Caco-2 (cell line): ENCODE data around the gene SORBS2. TPM values are rescaled to one million over a fixed set of nuclear protein-coding genes. Genes with fewer than 3 reads are reported as not detected.

Experiments used
- BruUV-seq: library from RNA; stranded (reverse); fragments of 400-500 nt; replicated peaks from 2 replicates; lab custom pipeline; 2021; lab: Mats Ljungman, UMichigan
- CTCF ChIA-PET: fragments of 300-600 bp; sonication (Branson Sonifier 250); formaldehyde crosslinking; loops from one replicate; lab custom pipeline; 2022; ENCODE audit warnings: antibody characterized with exemption; lab: Charles Lee
- POLR2A ChIA-PET: fragments of 300-600 bp; sonication (Branson Sonifier 250); formaldehyde crosslinking; loops from one replicate; lab custom pipeline; 2022; ENCODE audit warnings: antibody characterized with exemption; lab: Charles Lee
- DNase-seq, 2 experiments: peaks; one replicate each; pipeline versions ENCODE4 v3.0.0 to v3.0.0-alpha.2; 2020 to 2022
- H3K27me3 ChIP-seq: replicated peaks from 2 replicates; pipeline ENCODE4 v1.6.0; 2011; ENCODE audit warnings: low read length; ENCODE audit not compliant: control insufficient read depth, insufficient read depth
- H3K36me3 ChIP-seq: 2 replicates; pipeline ENCODE4 v1.5.1; 2011; ENCODE audit warnings: low read length; ENCODE audit not compliant: control insufficient read depth, insufficient read depth
- H3K4me1 ChIP-seq: fragments of 250-450 bp; sonication (Bioruptor Pico); 2 replicates; pipeline ENCODE4 v1.5.1; 2020; ENCODE audit warnings: mild to moderate bottlenecking
- H3K4me3 ChIP-seq: 2 replicates; pipeline ENCODE4 v1.5.1; 2011; ENCODE audit warnings: low read depth, mild to moderate bottlenecking, control low read depth, low read length
- H3K9me3 ChIP-seq: fragments of 250-450 bp; sonication (Bioruptor Pico); 2 replicates; pipeline ENCODE4 v1.5.1; 2020; ENCODE audit warnings: mild to moderate bottlenecking, moderate library complexity
- H3K27ac Mint-ChIP-seq: one replicate; pipeline ENCODE4 v1.8.0; 2022; ENCODE audit warnings: mixed read lengths; ENCODE audit not compliant: unreplicated experiment
- H3K27me3 Mint-ChIP-seq: one replicate; pipeline ENCODE4 v1.8.0; 2022; ENCODE audit warnings: mixed read lengths; ENCODE audit not compliant: insufficient read depth, unreplicated experiment
- H3K36me3 Mint-ChIP-seq: one replicate; pipeline ENCODE4 v1.8.0; 2022; ENCODE audit warnings: mild to moderate bottlenecking, mixed read lengths; ENCODE audit not compliant: insufficient read depth, unreplicated experiment
- H3K4me1 Mint-ChIP-seq: one replicate; pipeline ENCODE4 v1.8.0; 2022; ENCODE audit warnings: low read depth, mixed read lengths; ENCODE audit not compliant: unreplicated experiment
- H3K4me3 Mint-ChIP-seq: one replicate; pipeline ENCODE4 v1.8.0; 2022; ENCODE audit warnings: mild to moderate bottlenecking, moderate library complexity, mixed read lengths; ENCODE audit not compliant: unreplicated experiment
- H3K9me3 Mint-ChIP-seq: one replicate; pipeline ENCODE4 v1.8.0; 2022; ENCODE audit warnings: mixed read lengths; ENCODE audit not compliant: unreplicated experiment
- CTCF ChIP-seq, 2 experiments: fragments of 200-600 bp in 1 of 2; IDR thresholded peaks; 1 replicate in 1 of 2; 2 replicates in 1 of 2; pipeline versions ENCODE4 v1.5.1 to v1.8.0; 2011 to 2022; ENCODE audit warnings: antibody characterized with exemption in 1 of 2, control low read depth in 1 of 2, inconsistent platforms in 1 of 2, low read depth in 1 of 2, low read length in 1 of 2, mild to moderate bottlenecking in 1 of 2, moderate library complexity in 1 of 2; ENCODE audit not compliant: insufficient read depth in 1 of 2, severe bottlenecking in 1 of 2, unreplicated experiment in 1 of 2
- intact Hi-C: fragments of 100-400 bp; cut with micrococcal nuclease; formaldehyde crosslinking; loops from one replicate; pipeline ENCODE4 v1.10.0; 2022; ENCODE audit not compliant: unreplicated experiment
- total RNA-seq: library from RNA; stranded (reverse); gene quantifications from 2 replicates; pipeline ENCODE4 v1.2.3, GENCODE V29; 2022

Gene SORBS2
- total RNA-seq, 1 experiment from 2014 or later, result 47.7 TPM

GRCh38 chr4:185819144-185819543 is 7.2 kb upstream of the SORBS2 start:
- Histone ChIP-seq H3K4me3 (no peak overlapping the region), H3K9me3 (no peaks in the 10 kb centered on the region), H3K4me1 (peaks cover 6% of the 10 kb centered on the region; the same call in 1 of the 2 replicates), H3K36me3 (no peaks in the 10 kb centered on the region), H3K27me3 (no peaks in the 10 kb centered on the region)
- H3K4me3 Mint-ChIP-seq, result no peak overlapping the region
- BruUV-seq, result no TSS peak
- ChIA-PET POLR2A (no interaction called here), CTCF (no interaction called here)
- H3K27ac Mint-ChIP-seq, result no peak overlapping the region
- no peak for TF ChIP-seq CTCF (IDR thresholded peaks at IDR 0.05; ENCODE audit: insufficient read depth in 1 of 2, low read depth in 1 of 2, low read length in 1 of 2, severe bottlenecking in 1 of 2, unreplicated experiment in 1 of 2)
- intact Hi-C loops, result no loop called here
- no peaks in the 10 kb centered on the region for H3K9me3 Mint-ChIP-seq
- no peaks in the 10 kb centered on the region for H3K27me3 Mint-ChIP-seq
- no peaks in the 10 kb centered on the region for H3K4me1 Mint-ChIP-seq
- no peak for DNase-seq
- peaks cover 4% of the 10 kb centered on the region for H3K36me3 Mint-ChIP-seq

- CTCF ChIA-PET, result interaction anchor here (0.5 kb wide), 1 partner anchor 60 kb away, joined by 3 read pairs; no protein-coding TSS in a partner anchor
- POLR2A ChIA-PET, result no interaction called here
- no peak overlapping the region for H3K4me3 Mint-ChIP-seq
- Histone ChIP-seq H3K27me3 (no peaks in the 10 kb centered on the region), H3K36me3 (no peaks in the 10 kb centered on the region), H3K9me3 (no peaks in the 10 kb centered on the region), H3K4me3 (no peak overlapping the region), H3K4me1 (peaks cover 16% of the 10 kb centered on the region)
- TF ChIP-seq CTCF (IDR thresholded peaks at IDR 0.05; ENCODE audit: insufficient read depth in 1 of 2, low read depth in 1 of 2, low read length in 1 of 2, severe bottlenecking in 1 of 2, unreplicated experiment in 1 of 2), result no peak
- BruUV-seq, result no TSS peak
- no peaks in the 10 kb centered on the region for H3K27me3 Mint-ChIP-seq
- H3K27ac Mint-ChIP-seq, result no peak overlapping the region
- H3K36me3 Mint-ChIP-seq, result peaks cover 4% of the 10 kb centered on the region
- DNase-seq, result no peak
- H3K9me3 Mint-ChIP-seq, result no peaks in the 10 kb centered on the region
- H3K4me1 Mint-ChIP-seq, result peaks cover 11% of the 10 kb centered on the region
- intact Hi-C loops, result no loop called here
Observed at GRCh38 chr4:185817403-185817818, 5.4 kb upstream of the SORBS2 start.

- H3K4me1 ChIP-seq, result peaks cover 18% of the 10 kb centered on the region
- ChIA-PET CTCF (no interaction called here), POLR2A (no interaction called here)
- no peaks in the 10 kb centered on the region for H3K36me3 ChIP-seq
- no peak overlapping the region for H3K4me3 Mint-ChIP-seq
- no peak overlapping the region for H3K4me3 ChIP-seq
- no peak for TF ChIP-seq CTCF (IDR thresholded peaks at IDR 0.05; ENCODE audit: insufficient read depth in 1 of 2, low read depth in 1 of 2, low read length in 1 of 2, severe bottlenecking in 1 of 2, unreplicated experiment in 1 of 2)
- intact Hi-C loops, result no loop called here
- peaks cover 4% of the 10 kb centered on the region for H3K36me3 Mint-ChIP-seq
- no peak for DNase-seq
- peaks cover 26% of the 10 kb centered on the region for H3K4me1 Mint-ChIP-seq
- H3K27ac Mint-ChIP-seq, result peak overlapping the region; percentile 38
- H3K9me3 Mint-ChIP-seq, result no peaks in the 10 kb centered on the region
- no peaks in the 10 kb centered on the region for H3K9me3 ChIP-seq
- H3K27me3 ChIP-seq, result no peaks in the 10 kb centered on the region
- no peaks in the 10 kb centered on the region for H3K27me3 Mint-ChIP-seq
- BruUV-seq, result no TSS peak
Observed at GRCh38 chr4:185813133-185813532, 1.1 kb upstream of the SORBS2 start.
